Stimulated activated CD8-positive, alpha-beta memory T cell treated with anti-CD3 and anti-CD28 coated beads, Interleukin-7, amount 100 ng/mL, for 48 hours (primary cell): ENCODE measurements around the gene JAG1.
"Not testable (repeated sequence)": the region's sequence is repeated elsewhere in the genome, so short reads cannot be mapped to it uniquely, and the experiment has no call there.

Experiments used
- DNase-seq, 2 donors: peaks; one replicate each; pipeline ENCODE4 v3.0.0-alpha.2; 2020; ENCODE audit warnings: low read depth in 1 of 2; ENCODE audit errors: extremely low read depth in 1 of 2

The JAG1 gene

GRCh38 chr20:10590446-10590845 is 83.4 kb downstream of the JAG1 start:
- DNase-seq: not testable (repeated sequence)
